Measurements from ENCODE around the gene GAL3ST3.

The GAL3ST3 gene

GRCh38 chr11:66046901-66047300, 2.1 kb downstream of the GAL3ST3 start:
- 90% methylated on average over 3 of the region's 3 CpGs for WGBS (ENCODE audit: insufficient coverage)
- H3K27ac ChIP-seq (ENCODE audit: insufficient read depth in 1 of 2, low read depth in 1 of 2, low read length in 2 of 2, poor library complexity in 1 of 2, severe bottlenecking in 2 of 2), result no peak overlapping the region
- CTCF ChIA-PET, result interaction anchor here (0.9 to 5.3 kb wide), 8 partner anchors 8 to 44 kb away, joined by 3 to 29 read pairs (median 18); partner anchors contain the start of gene BANF1

GRCh38 chr11:66045177-66045639, 3.8 kb downstream of the GAL3ST3 start:
- peak; percentile 84 to 91 (median 89) for DNase-seq
- peak overlapping the region in 4 of 7 experiments; percentile 9 to 39 (median 24) for H3K4me3 ChIP-seq (ENCODE audit: control insufficient read depth in 1 of 7, extremely low read depth in 1 of 7, insufficient read depth in 4 of 7, low read depth in 2 of 7, low read length in 6 of 7)
- H3K27ac ChIP-seq (ENCODE audit: insufficient read depth in 1 of 2, low read depth in 1 of 2, low read length in 2 of 2, poor library complexity in 1 of 2, severe bottlenecking in 2 of 2), result no peak overlapping the region
- H3K27me3 ChIP-seq (replicated peaks in 2 of 5; ENCODE audit: control insufficient read depth in 4 of 5, insufficient read depth in 5 of 5, low read length in 4 of 5), result peaks cover 0 to 5% (median 0%) of the 10 kb centered on the region in 5 experiments
- WGBS (ENCODE audit: insufficient coverage), result 30% methylated on average over 9 of the region's 11 CpGs
- ChIA-PET CTCF (interaction anchor here (0.7 to 5.3 kb wide), 23 partner anchors 9 to 332 kb away, joined by 3 to 29 read pairs (median 4); partner anchors contain the start of gene CATSPER1), POLR2A (interaction anchor here (0.6 to 1.0 kb wide), 2 partner anchors 19 to 56 kb away, joined by 3 to 4 read pairs; partner anchors contain the start of gene CATSPER1)
- peaks cover 0 to 17% (median 9%) of the 10 kb centered on the region in 4 experiments for H3K4me1 ChIP-seq (ENCODE audit: control extremely low read depth in 1 of 4, control insufficient read depth in 4 of 4, insufficient read depth in 4 of 4, low read length in 3 of 4)
- H3K36me3 ChIP-seq (ENCODE audit: control insufficient read depth in 4 of 4, insufficient read depth in 4 of 4, low read length in 3 of 4), result no peaks in the 10 kb centered on the region
- H3K9me3 ChIP-seq (ENCODE audit: control extremely low read depth in 1 of 5, control insufficient read depth in 4 of 5, insufficient read depth in 2 of 5, low read depth in 1 of 5, low read length in 4 of 5), result no peaks in the 10 kb centered on the region

More at GRCh38 chr11:66046901-66047300, 2.1 kb downstream of the GAL3ST3 start:
- H3K4me1 ChIP-seq (ENCODE audit: control extremely low read depth in 1 of 4, control insufficient read depth in 4 of 4, insufficient read depth in 4 of 4, low read length in 3 of 4), result peaks cover 1 to 29% (median 16%) of the 10 kb centered on the region in 4 experiments
- DNase-seq, result no peak
- POLR2A ChIA-PET, result no interaction called here
- no peaks in the 10 kb centered on the region for H3K36me3 ChIP-seq (ENCODE audit: control insufficient read depth in 4 of 4, insufficient read depth in 4 of 4, low read length in 3 of 4)
- no peaks in the 10 kb centered on the region for H3K9me3 ChIP-seq (ENCODE audit: control extremely low read depth in 1 of 5, control insufficient read depth in 4 of 5, insufficient read depth in 2 of 5, low read depth in 1 of 5, low read length in 4 of 5)
- no peak overlapping the region for H3K4me3 ChIP-seq (ENCODE audit: control insufficient read depth in 1 of 7, extremely low read depth in 1 of 7, insufficient read depth in 4 of 7, low read depth in 2 of 7, low read length in 6 of 7)
- H3K27me3 ChIP-seq (replicated peaks in 2 of 5; ENCODE audit: control insufficient read depth in 4 of 5, insufficient read depth in 5 of 5, low read length in 4 of 5), result peaks cover 0 to 5% (median 0%) of the 10 kb centered on the region in 5 experiments

- H3K27me3 ChIP-seq (replicated peaks in 2 of 5; ENCODE audit: control insufficient read depth in 4 of 5, insufficient read depth in 5 of 5, low read length in 4 of 5), result peaks cover 0 to 5% (median 0%) of the 10 kb centered on the region in 5 experiments
- no peak for DNase-seq
- peaks cover 0 to 17% (median 9%) of the 10 kb centered on the region in 4 experiments for H3K4me1 ChIP-seq (ENCODE audit: control extremely low read depth in 1 of 4, control insufficient read depth in 4 of 4, insufficient read depth in 4 of 4, low read length in 3 of 4)
- ChIA-PET CTCF (interaction anchor here (0.7 to 5.3 kb wide), 22 partner anchors 9 to 332 kb away, joined by 3 to 29 read pairs (median 4); partner anchors contain the start of gene CATSPER1), POLR2A (interaction anchor here (0.6 to 1.0 kb wide), 2 partner anchors 19 to 55 kb away, joined by 3 to 4 read pairs; partner anchors contain the start of gene CATSPER1)
- WGBS (ENCODE audit: insufficient coverage), result 60% methylated on average over 5 of the region's 6 CpGs
- no peaks in the 10 kb centered on the region for H3K9me3 ChIP-seq (ENCODE audit: control extremely low read depth in 1 of 5, control insufficient read depth in 4 of 5, insufficient read depth in 2 of 5, low read depth in 1 of 5, low read length in 4 of 5)
- H3K4me3 ChIP-seq (ENCODE audit: control insufficient read depth in 1 of 7, extremely low read depth in 1 of 7, insufficient read depth in 4 of 7, low read depth in 2 of 7, low read length in 6 of 7), result peak overlapping the region in 4 of 7 experiments; percentile 9 to 39 (median 24)
- H3K27ac ChIP-seq (ENCODE audit: insufficient read depth in 1 of 2, low read depth in 1 of 2, low read length in 2 of 2, poor library complexity in 1 of 2, severe bottlenecking in 2 of 2), result no peak overlapping the region
- H3K36me3 ChIP-seq (ENCODE audit: control insufficient read depth in 4 of 4, insufficient read depth in 4 of 4, low read length in 3 of 4), result no peaks in the 10 kb centered on the region
These were observed 4.2 kb downstream of the GAL3ST3 start for GRCh38 chr11:66044757-66045156.

- DNase-seq, result no peak
- H3K9me3 ChIP-seq (ENCODE audit: control extremely low read depth in 1 of 5, control insufficient read depth in 4 of 5, insufficient read depth in 2 of 5, low read depth in 1 of 5, low read length in 4 of 5), result no peaks in the 10 kb centered on the region
- ChIA-PET CTCF (interaction anchor here (1.0 to 5.3 kb wide), 10 partner anchors 7 to 41 kb away, joined by 3 to 29 read pairs (median 16); partner anchors contain the start of genes BANF1, CATSPER1 and SF3B2), POLR2A (no interaction called here)
- H3K27me3 ChIP-seq (replicated peaks in 2 of 5; ENCODE audit: control insufficient read depth in 4 of 5, insufficient read depth in 5 of 5, low read length in 4 of 5), result peaks cover 0 to 5% (median 0%) of the 10 kb centered on the region in 5 experiments
- H3K36me3 ChIP-seq (ENCODE audit: control insufficient read depth in 4 of 4, insufficient read depth in 4 of 4, low read length in 3 of 4), result no peaks in the 10 kb centered on the region
- WGBS (ENCODE audit: insufficient coverage), result 97% methylated on average over 82 of the region's 88 CpGs
- peaks cover 0 to 9% (median 4%) of the 10 kb centered on the region in 4 experiments for H3K4me1 ChIP-seq (ENCODE audit: control extremely low read depth in 1 of 4, control insufficient read depth in 4 of 4, insufficient read depth in 4 of 4, low read length in 3 of 4)
- no peak overlapping the region for H3K27ac ChIP-seq (ENCODE audit: insufficient read depth in 1 of 2, low read depth in 1 of 2, low read length in 2 of 2, poor library complexity in 1 of 2, severe bottlenecking in 2 of 2)
- no peak overlapping the region for H3K4me3 ChIP-seq (ENCODE audit: control insufficient read depth in 1 of 7, extremely low read depth in 1 of 7, insufficient read depth in 4 of 7, low read depth in 2 of 7, low read length in 6 of 7)
These were observed 5.7 kb downstream of the GAL3ST3 start for GRCh38 chr11:66042996-66043906.

GRCh38 chr11:66042227-66042995, 6.5 kb downstream of the GAL3ST3 start:
- DNase-seq, result no peak
- Histone ChIP-seq H3K4me1 (ENCODE audit: control extremely low read depth in 1 of 4, control insufficient read depth in 4 of 4, insufficient read depth in 4 of 4, low read length in 3 of 4) (peaks cover 0 to 9% (median 4%) of the 10 kb centered on the region in 4 experiments), H3K27me3 (replicated peaks in 2 of 5; ENCODE audit: control insufficient read depth in 4 of 5, insufficient read depth in 5 of 5, low read length in 4 of 5) (peaks cover 0 to 2% (median 0%) of the 10 kb centered on the region in 5 experiments), H3K27ac (ENCODE audit: insufficient read depth in 1 of 2, low read depth in 1 of 2, low read length in 2 of 2, poor library complexity in 1 of 2, severe bottlenecking in 2 of 2) (no peak overlapping the region), H3K9me3 (ENCODE audit: control extremely low read depth in 1 of 5, control insufficient read depth in 4 of 5, insufficient read depth in 2 of 5, low read depth in 1 of 5, low read length in 4 of 5) (no peaks in the 10 kb centered on the region), H3K36me3 (ENCODE audit: control insufficient read depth in 4 of 4, insufficient read depth in 4 of 4, low read length in 3 of 4) (no peaks in the 10 kb centered on the region), H3K4me3 (ENCODE audit: control insufficient read depth in 1 of 7, extremely low read depth in 1 of 7, insufficient read depth in 4 of 7, low read depth in 2 of 7, low read length in 6 of 7) (no peak overlapping the region)
- CTCF ChIA-PET, result interaction anchor here (1.0 kb wide), 1 partner anchor 9 kb away, joined by 3 read pairs; no protein-coding TSS in a partner anchor
- 97% methylated on average over 75 of the region's 81 CpGs for WGBS (ENCODE audit: insufficient coverage)
- POLR2A ChIA-PET, result no interaction called here

- no peak for DNase-seq
- CTCF ChIA-PET, result interaction anchor here (0.5 to 2.9 kb wide), 4 partner anchors 13 to 311 kb away, joined by 3 to 18 read pairs (median 4); partner anchors contain the start of gene SF3B2
- H3K4me3 ChIP-seq (ENCODE audit: control insufficient read depth in 1 of 7, extremely low read depth in 1 of 7, insufficient read depth in 4 of 7, low read depth in 2 of 7, low read length in 6 of 7), result no peak overlapping the region
- H3K4me1 ChIP-seq (ENCODE audit: control extremely low read depth in 1 of 4, control insufficient read depth in 4 of 4, insufficient read depth in 4 of 4, low read length in 3 of 4), result peaks cover 0 to 1% (median under 1%) of the 10 kb centered on the region in 4 experiments
- POLR2A ChIA-PET, result no interaction called here
- no peak overlapping the region for H3K27ac ChIP-seq (ENCODE audit: insufficient read depth in 1 of 2, low read depth in 1 of 2, low read length in 2 of 2, poor library complexity in 1 of 2, severe bottlenecking in 2 of 2)
- H3K36me3 ChIP-seq (ENCODE audit: control insufficient read depth in 4 of 4, insufficient read depth in 4 of 4, low read length in 3 of 4), result no peaks in the 10 kb centered on the region
- H3K9me3 ChIP-seq (ENCODE audit: control extremely low read depth in 1 of 5, control insufficient read depth in 4 of 5, insufficient read depth in 2 of 5, low read depth in 1 of 5, low read length in 4 of 5), result no peaks in the 10 kb centered on the region
- H3K27me3 ChIP-seq (replicated peaks in 2 of 5; ENCODE audit: control insufficient read depth in 4 of 5, insufficient read depth in 5 of 5, low read length in 4 of 5), result no peaks in the 10 kb centered on the region
- WGBS (ENCODE audit: insufficient coverage), result 100% methylated on average over 2 of the region's 3 CpGs
These were observed 9.2 kb downstream of the GAL3ST3 start for GRCh38 chr11:66039765-66040164.
